Lower leg skin (tissue), 3 donors: ENCODE data around the gene CHI3L2.

Experiments used
- POLR2A ChIP-seq, 2 donors: fragments of 450-650 bp; IDR thresholded peaks; one replicate each; pipeline ENCODE4 v1.6.1; 2016 to 2017; ENCODE audit warnings: antibody characterized with exemption in 2 of 2, mild to moderate bottlenecking in 1 of 2, moderate library complexity in 1 of 2
- TF ChIP-seq, protein P1 (sequence below), 3 donors: fragments of 450-650 bp; IDR thresholded peaks; one replicate each; pipeline ENCODE4 v1.5.1; 2016; ENCODE audit warnings: antibody characterized with exemption in 3 of 3, mild to moderate bottlenecking in 3 of 3, moderate library complexity in 2 of 3

- TF ChIP-seq, protein P1, sequence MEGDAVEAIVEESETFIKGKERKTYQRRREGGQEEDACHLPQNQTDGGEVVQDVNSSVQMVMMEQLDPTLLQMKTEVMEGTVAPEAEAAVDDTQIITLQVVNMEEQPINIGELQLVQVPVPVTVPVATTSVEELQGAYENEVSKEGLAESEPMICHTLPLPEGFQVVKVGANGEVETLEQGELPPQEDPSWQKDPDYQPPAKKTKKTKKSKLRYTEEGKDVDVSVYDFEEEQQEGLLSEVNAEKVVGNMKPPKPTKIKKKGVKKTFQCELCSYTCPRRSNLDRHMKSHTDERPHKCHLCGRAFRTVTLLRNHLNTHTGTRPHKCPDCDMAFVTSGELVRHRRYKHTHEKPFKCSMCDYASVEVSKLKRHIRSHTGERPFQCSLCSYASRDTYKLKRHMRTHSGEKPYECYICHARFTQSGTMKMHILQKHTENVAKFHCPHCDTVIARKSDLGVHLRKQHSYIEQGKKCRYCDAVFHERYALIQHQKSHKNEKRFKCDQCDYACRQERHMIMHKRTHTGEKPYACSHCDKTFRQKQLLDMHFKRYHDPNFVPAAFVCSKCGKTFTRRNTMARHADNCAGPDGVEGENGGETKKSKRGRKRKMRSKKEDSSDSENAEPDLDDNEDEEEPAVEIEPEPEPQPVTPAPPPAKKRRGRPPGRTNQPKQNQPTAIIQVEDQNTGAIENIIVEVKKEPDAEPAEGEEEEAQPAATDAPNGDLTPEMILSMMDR (IDR thresholded peaks at IDR 0.05) = no peak
- no peak for TF ChIP-seq POLR2A (IDR thresholded peaks at IDR 0.05)
Observed at GRCh38 chr1:111272081-111272480, 44.6 kb downstream of the CHI3L2 start.
